Measurements from ENCODE around the gene AAGAB.

The AAGAB gene

GRCh38 chr15:67175643-67176071 lies 78.8 kb downstream of the AAGAB start:
- Histone ChIP-seq H3K4me3 (ENCODE audit: low read length) (no peak overlapping the region), H3K9me3 (ENCODE audit: low read length) (no peaks in the 10 kb centered on the region), H3K36me3 (ENCODE audit: insufficient read depth, low read length) (peaks cover 56% of the 10 kb centered on the region)

GRCh38 chr15:67174864-67175573 lies 79.4 kb downstream of the AAGAB start:
- Histone ChIP-seq H3K36me3 (ENCODE audit: insufficient read depth, low read length) (peaks cover 59% of the 10 kb centered on the region), H3K9me3 (ENCODE audit: low read length) (no peaks in the 10 kb centered on the region), H3K27me3 (ENCODE audit: insufficient read depth, low read length) (no peaks in the 10 kb centered on the region), H2AFZ (ENCODE audit: low read depth, low read length) (no peak overlapping the region), H3K4me3 (ENCODE audit: low read length) (no peak overlapping the region), H3K4me1 (ENCODE audit: insufficient read depth, low read length) (no peaks in the 10 kb centered on the region)

More at GRCh38 chr15:67175643-67176071, 78.8 kb downstream of the AAGAB start:
- Histone ChIP-seq H3K4me1 (ENCODE audit: insufficient read depth, low read length) (no peaks in the 10 kb centered on the region), H2AFZ (ENCODE audit: low read depth, low read length) (no peak overlapping the region), H3K27me3 (ENCODE audit: insufficient read depth, low read length) (no peaks in the 10 kb centered on the region)

GRCh38 chr15:67174446-67174845 lies 80.0 kb downstream of the AAGAB start:
- no peaks in the 10 kb centered on the region for H3K9me3 ChIP-seq (ENCODE audit: low read length)
- no peak overlapping the region for H3K4me3 ChIP-seq (ENCODE audit: low read length)
- H2AFZ ChIP-seq (ENCODE audit: low read depth, low read length): no peak overlapping the region
- H3K36me3 ChIP-seq (ENCODE audit: insufficient read depth, low read length): peaks cover 61% of the 10 kb centered on the region
- H3K27me3 ChIP-seq (ENCODE audit: insufficient read depth, low read length): no peaks in the 10 kb centered on the region
- no peaks in the 10 kb centered on the region for H3K4me1 ChIP-seq (ENCODE audit: insufficient read depth, low read length)

- no peak overlapping the region for H2AFZ ChIP-seq (ENCODE audit: low read depth, low read length)
- H3K9me3 ChIP-seq (ENCODE audit: low read length): no peaks in the 10 kb centered on the region
- peaks cover 67% of the 10 kb centered on the region for H3K36me3 ChIP-seq (ENCODE audit: insufficient read depth, low read length)
Measured at GRCh38 chr15:67173786-67174185, 80.7 kb downstream of the AAGAB start.

GRCh38 chr15:67173005-67173404 lies 81.5 kb downstream of the AAGAB start:
- H3K36me3 ChIP-seq (ENCODE audit: insufficient read depth, low read length): peaks cover 75% of the 10 kb centered on the region

More at GRCh38 chr15:67173786-67174185, 80.7 kb downstream of the AAGAB start:
- no peak overlapping the region for H3K4me3 ChIP-seq (ENCODE audit: low read length)
- H3K4me1 ChIP-seq (ENCODE audit: insufficient read depth, low read length): no peaks in the 10 kb centered on the region
- H3K27me3 ChIP-seq (ENCODE audit: insufficient read depth, low read length): no peaks in the 10 kb centered on the region

GRCh38 chr15:67172172-67172571 lies 82.3 kb downstream of the AAGAB start:
- Histone ChIP-seq H3K36me3 (ENCODE audit: insufficient read depth, low read length) (peaks cover 83% of the 10 kb centered on the region), H3K27me3 (ENCODE audit: insufficient read depth, low read length) (no peaks in the 10 kb centered on the region)

More at GRCh38 chr15:67173005-67173404, 81.5 kb downstream of the AAGAB start:
- Histone ChIP-seq H3K9me3 (ENCODE audit: low read length) (no peaks in the 10 kb centered on the region), H2AFZ (ENCODE audit: low read depth, low read length) (no peak overlapping the region), H3K4me3 (ENCODE audit: low read length) (no peak overlapping the region), H3K4me1 (ENCODE audit: insufficient read depth, low read length) (no peaks in the 10 kb centered on the region), H3K27me3 (ENCODE audit: insufficient read depth, low read length) (no peaks in the 10 kb centered on the region)

GRCh38 chr15:67171471-67171870 lies 83.0 kb downstream of the AAGAB start:
- peaks cover 89% of the 10 kb centered on the region for H3K36me3 ChIP-seq (ENCODE audit: insufficient read depth, low read length)
- H3K27me3 ChIP-seq (ENCODE audit: insufficient read depth, low read length): no peaks in the 10 kb centered on the region
- no peaks in the 10 kb centered on the region for H3K9me3 ChIP-seq (ENCODE audit: low read length)
- H3K4me3 ChIP-seq (ENCODE audit: low read length): no peak overlapping the region
- H3K4me1 ChIP-seq (ENCODE audit: insufficient read depth, low read length): peaks cover 4% of the 10 kb centered on the region
- no peak overlapping the region for H2AFZ ChIP-seq (ENCODE audit: low read depth, low read length)

More at GRCh38 chr15:67172172-67172571, 82.3 kb downstream of the AAGAB start:
- H3K4me3 ChIP-seq (ENCODE audit: low read length): no peak overlapping the region
- no peaks in the 10 kb centered on the region for H3K9me3 ChIP-seq (ENCODE audit: low read length)
- no peaks in the 10 kb centered on the region for H3K4me1 ChIP-seq (ENCODE audit: insufficient read depth, low read length)
- H2AFZ ChIP-seq (ENCODE audit: low read depth, low read length): no peak overlapping the region

GRCh38 chr15:67170143-67170925 lies 84.1 kb downstream of the AAGAB start:
- Histone ChIP-seq H3K4me3 (ENCODE audit: low read length) (no peak overlapping the region), H3K27me3 (ENCODE audit: insufficient read depth, low read length) (no peaks in the 10 kb centered on the region), H2AFZ (ENCODE audit: low read depth, low read length) (no peak overlapping the region), H3K4me1 (ENCODE audit: insufficient read depth, low read length) (peaks cover 15% of the 10 kb centered on the region), H3K9me3 (ENCODE audit: low read length) (no peaks in the 10 kb centered on the region), H3K36me3 (ENCODE audit: insufficient read depth, low read length) (peaks cover 79% of the 10 kb centered on the region)

GRCh38 chr15:67168694-67169093 lies 85.8 kb downstream of the AAGAB start:
- Histone ChIP-seq H3K4me1 (ENCODE audit: insufficient read depth, low read length) (peaks cover 23% of the 10 kb centered on the region), H3K4me3 (ENCODE audit: low read length) (no peak overlapping the region), H3K36me3 (ENCODE audit: insufficient read depth, low read length) (peaks cover 64% of the 10 kb centered on the region), H3K27me3 (ENCODE audit: insufficient read depth, low read length) (no peaks in the 10 kb centered on the region), H2AFZ (ENCODE audit: low read depth, low read length) (no peak overlapping the region), H3K9me3 (ENCODE audit: low read length) (no peaks in the 10 kb centered on the region)

- Histone ChIP-seq H3K27me3 (ENCODE audit: insufficient read depth, low read length) (no peaks in the 10 kb centered on the region), H3K36me3 (ENCODE audit: insufficient read depth, low read length) (peaks cover 52% of the 10 kb centered on the region)
Measured at GRCh38 chr15:67167091-67167490, 87.4 kb downstream of the AAGAB start.

GRCh38 chr15:67166280-67167009 lies 88.0 kb downstream of the AAGAB start:
- H3K4me1 ChIP-seq (ENCODE audit: insufficient read depth, low read length): peaks cover 23% of the 10 kb centered on the region
- peaks cover 47% of the 10 kb centered on the region for H3K36me3 ChIP-seq (ENCODE audit: insufficient read depth, low read length)
- H3K4me3 ChIP-seq (ENCODE audit: low read length): no peak overlapping the region
- H3K27me3 ChIP-seq (ENCODE audit: insufficient read depth, low read length): no peaks in the 10 kb centered on the region
- H2AFZ ChIP-seq (ENCODE audit: low read depth, low read length): no peak overlapping the region
- no peaks in the 10 kb centered on the region for H3K9me3 ChIP-seq (ENCODE audit: low read length)

More at GRCh38 chr15:67167091-67167490, 87.4 kb downstream of the AAGAB start:
- Histone ChIP-seq H3K4me1 (ENCODE audit: insufficient read depth, low read length) (peaks cover 23% of the 10 kb centered on the region), H3K4me3 (ENCODE audit: low read length) (no peak overlapping the region), H3K9me3 (ENCODE audit: low read length) (no peaks in the 10 kb centered on the region), H2AFZ (ENCODE audit: low read depth, low read length) (no peak overlapping the region)

GRCh38 chr15:67165254-67166253 lies 88.9 kb downstream of the AAGAB start:
- H3K27me3 ChIP-seq (ENCODE audit: insufficient read depth, low read length): no peaks in the 10 kb centered on the region
- peaks cover 40% of the 10 kb centered on the region for H3K36me3 ChIP-seq (ENCODE audit: insufficient read depth, low read length)
- H3K4me3 ChIP-seq (ENCODE audit: low read length): no peak overlapping the region
- H3K9me3 ChIP-seq (ENCODE audit: low read length): no peaks in the 10 kb centered on the region
- no peak overlapping the region for H2AFZ ChIP-seq (ENCODE audit: low read depth, low read length)
- H3K4me1 ChIP-seq (ENCODE audit: insufficient read depth, low read length): peaks cover 23% of the 10 kb centered on the region
